ENCODE data around the gene PSMD14. TPM values are rescaled to one million over a fixed set of nuclear protein-coding genes. Genes with fewer than 3 reads are reported as not detected.

Gene PSMD14
- total RNA-seq, 4 donors from 2014 or later, result 29.9 to 59.2 (median 36.1) TPM

GRCh38 chr2:161406316-161406715, 98.1 kb downstream of the PSMD14 start:
- TF ChIP-seq, protein P1, sequence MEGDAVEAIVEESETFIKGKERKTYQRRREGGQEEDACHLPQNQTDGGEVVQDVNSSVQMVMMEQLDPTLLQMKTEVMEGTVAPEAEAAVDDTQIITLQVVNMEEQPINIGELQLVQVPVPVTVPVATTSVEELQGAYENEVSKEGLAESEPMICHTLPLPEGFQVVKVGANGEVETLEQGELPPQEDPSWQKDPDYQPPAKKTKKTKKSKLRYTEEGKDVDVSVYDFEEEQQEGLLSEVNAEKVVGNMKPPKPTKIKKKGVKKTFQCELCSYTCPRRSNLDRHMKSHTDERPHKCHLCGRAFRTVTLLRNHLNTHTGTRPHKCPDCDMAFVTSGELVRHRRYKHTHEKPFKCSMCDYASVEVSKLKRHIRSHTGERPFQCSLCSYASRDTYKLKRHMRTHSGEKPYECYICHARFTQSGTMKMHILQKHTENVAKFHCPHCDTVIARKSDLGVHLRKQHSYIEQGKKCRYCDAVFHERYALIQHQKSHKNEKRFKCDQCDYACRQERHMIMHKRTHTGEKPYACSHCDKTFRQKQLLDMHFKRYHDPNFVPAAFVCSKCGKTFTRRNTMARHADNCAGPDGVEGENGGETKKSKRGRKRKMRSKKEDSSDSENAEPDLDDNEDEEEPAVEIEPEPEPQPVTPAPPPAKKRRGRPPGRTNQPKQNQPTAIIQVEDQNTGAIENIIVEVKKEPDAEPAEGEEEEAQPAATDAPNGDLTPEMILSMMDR (IDR thresholded peaks at IDR 0.05), result no peak
- DNase-seq (ENCODE audit: low spot score) (no peak), ATAC-seq (ENCODE audit: low FRiP score) (no peak)

DNA sequence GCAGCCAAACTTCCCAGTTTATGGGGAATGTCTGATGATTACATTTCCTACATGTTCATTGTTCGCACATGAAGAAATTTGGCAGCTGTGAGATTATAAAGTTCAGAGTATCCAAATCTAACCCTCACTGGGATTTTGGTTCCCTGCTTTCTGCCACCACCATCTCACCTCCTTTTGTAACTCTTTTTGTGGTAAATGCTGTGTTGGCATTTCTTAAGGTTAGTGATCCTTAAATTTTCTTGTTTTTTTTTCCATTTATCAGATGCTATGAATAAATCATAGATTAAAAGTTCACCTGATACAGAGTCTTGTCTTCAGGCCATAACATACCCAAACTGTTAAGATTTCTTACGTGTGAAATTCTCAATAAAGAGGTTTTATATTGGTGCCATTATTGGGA, 99.4 kb downstream of the PSMD14 start:
- TF ChIP-seq, protein P1 (IDR thresholded peaks at IDR 0.05), result no peak
- DNase-seq (ENCODE audit: low spot score) (no peak), ATAC-seq (ENCODE audit: low FRiP score) (no peak)

GRCh38 chr2:161409308-161409907, 101.2 kb downstream of the PSMD14 start:
- no peak for DNase-seq (ENCODE audit: low spot score)
- TF ChIP-seq, protein P1 (IDR thresholded peaks at IDR 0.05), result no peak
- ATAC-seq (ENCODE audit: low FRiP score), result no peak

GRCh38 chr2:161412346-161412745, 104.1 kb downstream of the PSMD14 start:
- DNase-seq (ENCODE audit: low spot score) (no peak), ATAC-seq (ENCODE audit: low FRiP score) (no peak)
- TF ChIP-seq, protein P1 (IDR thresholded peaks at IDR 0.05), result no peak

DNA sequence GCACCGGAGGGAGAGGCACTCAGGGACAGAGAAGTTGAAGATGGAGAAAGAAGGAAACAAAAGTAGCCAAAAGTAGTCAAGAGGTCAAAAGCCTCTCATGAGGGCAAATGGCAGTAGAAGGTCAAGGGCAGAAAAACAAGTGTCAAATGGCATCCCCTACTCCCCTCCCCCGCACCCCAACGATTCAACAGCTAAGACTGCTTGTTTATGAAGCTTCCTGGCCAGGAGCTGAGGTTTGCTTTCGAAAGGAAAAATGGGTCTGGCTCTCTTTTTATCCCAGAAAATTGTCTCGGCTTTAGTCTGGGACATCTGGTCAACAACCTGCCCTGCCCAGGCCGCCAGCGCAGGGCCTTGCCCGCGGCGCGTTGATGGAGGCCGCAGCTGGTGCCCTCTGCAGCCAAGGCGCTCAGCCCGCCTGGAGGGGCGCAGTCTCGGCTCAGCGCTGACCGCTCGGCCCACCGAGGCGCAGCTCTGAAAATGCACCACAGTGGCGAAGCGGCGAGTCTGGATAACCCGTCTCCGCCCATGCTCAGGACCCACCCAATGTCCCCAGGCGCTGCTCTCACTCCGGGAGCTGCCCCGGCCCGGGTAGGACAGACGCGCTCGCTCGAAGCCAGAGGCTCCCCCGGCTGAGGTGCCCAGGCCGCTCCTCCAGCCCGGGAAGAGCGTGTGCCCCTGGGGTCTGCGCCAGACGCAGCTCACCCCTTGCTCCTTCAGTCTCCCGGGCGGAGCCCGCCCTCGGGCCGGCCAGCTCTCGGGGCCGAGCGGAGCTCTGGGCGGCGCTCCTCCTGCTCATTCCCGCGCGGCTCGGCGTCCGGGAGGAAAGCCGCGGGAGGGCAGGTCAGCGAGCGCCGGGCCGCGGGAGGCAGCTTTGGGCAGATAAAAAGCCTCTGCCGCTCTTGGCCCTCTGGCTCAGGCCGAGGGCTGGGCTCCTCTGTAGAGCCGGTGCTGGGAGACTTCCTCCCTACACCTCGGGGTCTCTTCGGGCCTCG, 106.1 kb downstream of the PSMD14 start:
- peak; percentile 79 for ATAC-seq (ENCODE audit: low FRiP score)
- no peak for DNase-seq (ENCODE audit: low spot score)
- TF ChIP-seq, protein P1 (IDR thresholded peaks at IDR 0.05), result no peak

GRCh38 chr2:161415034-161415986, 107.1 kb downstream of the PSMD14 start:
- TF ChIP-seq, protein P1 (IDR thresholded peaks at IDR 0.05), result no peak
- ATAC-seq (ENCODE audit: low FRiP score) (no peak), DNase-seq (ENCODE audit: low spot score) (no peak)
